Stomach (tissue), 4 donors: ENCODE data around the gene SORCS2.

Experiments
- POLR2A ChIP-seq, 4 donors: fragments of 450-650 bp; IDR thresholded peaks; one replicate each; pipeline ENCODE4 v1.6.1; 2016; ENCODE audit warnings: antibody characterized with exemption in 4 of 4, control low read depth in 2 of 4, mild to moderate bottlenecking in 1 of 4, moderate library complexity in 1 of 4
- POLR2AphosphoS5 ChIP-seq, 3 donors: sonication (generic); formaldehyde crosslinking; IDR thresholded peaks; one replicate each; pipeline ENCODE4 v1.6.1; 2016; ENCODE audit warnings: antibody characterized with exemption in 3 of 3
- TF ChIP-seq, protein P1 (sequence below), 7 experiments: fragments of 450-650 bp in 4 of 7; fragments of 200-600 bp in 3 of 7; sonication (generic) in 3 of 7; IDR thresholded peaks; one replicate each; pipeline ENCODE4 v1.5.1; 2016 to 2019; ENCODE audit warnings: antibody characterized with exemption in 7 of 7, control low read depth in 2 of 7, mild to moderate bottlenecking in 1 of 7

DNA sequence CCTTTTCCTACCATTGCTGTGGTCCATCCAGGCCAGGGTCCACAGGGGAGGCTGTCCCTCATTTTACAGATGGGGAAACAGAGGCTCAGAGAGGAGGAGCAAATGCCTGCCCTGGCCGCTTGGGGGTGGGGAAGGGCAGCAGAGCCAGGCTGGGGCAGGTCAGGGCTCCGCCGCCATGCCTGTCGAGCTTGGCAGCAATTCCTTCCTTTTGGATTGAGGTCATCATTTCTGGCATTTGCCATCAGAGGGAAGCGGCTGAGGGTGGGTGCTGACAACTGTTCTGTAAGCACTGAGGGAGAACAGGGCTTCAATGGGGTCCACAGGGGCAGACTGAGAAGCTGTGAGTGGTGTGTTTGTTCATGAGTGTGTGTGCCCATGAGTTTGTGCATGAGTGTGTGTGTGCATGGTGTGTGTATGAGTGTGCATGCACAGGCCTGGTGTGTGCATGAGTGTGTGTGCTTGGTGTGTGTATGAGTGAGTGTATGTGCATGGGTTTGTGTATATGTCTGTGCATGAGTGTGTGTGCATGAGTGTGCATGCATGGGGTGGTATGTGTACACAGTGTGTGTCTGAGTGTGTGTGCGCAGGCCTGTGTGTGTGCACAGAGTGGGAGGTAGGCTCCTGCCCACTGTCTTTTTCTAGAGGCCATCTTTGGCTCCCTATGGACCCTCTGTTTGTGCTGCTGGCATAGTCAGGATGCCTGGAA, 115.2 kb downstream of the SORCS2 start:
- no peak for TF ChIP-seq POLR2AphosphoS5 (IDR thresholded peaks at IDR 0.05)
- TF ChIP-seq, protein P1, sequence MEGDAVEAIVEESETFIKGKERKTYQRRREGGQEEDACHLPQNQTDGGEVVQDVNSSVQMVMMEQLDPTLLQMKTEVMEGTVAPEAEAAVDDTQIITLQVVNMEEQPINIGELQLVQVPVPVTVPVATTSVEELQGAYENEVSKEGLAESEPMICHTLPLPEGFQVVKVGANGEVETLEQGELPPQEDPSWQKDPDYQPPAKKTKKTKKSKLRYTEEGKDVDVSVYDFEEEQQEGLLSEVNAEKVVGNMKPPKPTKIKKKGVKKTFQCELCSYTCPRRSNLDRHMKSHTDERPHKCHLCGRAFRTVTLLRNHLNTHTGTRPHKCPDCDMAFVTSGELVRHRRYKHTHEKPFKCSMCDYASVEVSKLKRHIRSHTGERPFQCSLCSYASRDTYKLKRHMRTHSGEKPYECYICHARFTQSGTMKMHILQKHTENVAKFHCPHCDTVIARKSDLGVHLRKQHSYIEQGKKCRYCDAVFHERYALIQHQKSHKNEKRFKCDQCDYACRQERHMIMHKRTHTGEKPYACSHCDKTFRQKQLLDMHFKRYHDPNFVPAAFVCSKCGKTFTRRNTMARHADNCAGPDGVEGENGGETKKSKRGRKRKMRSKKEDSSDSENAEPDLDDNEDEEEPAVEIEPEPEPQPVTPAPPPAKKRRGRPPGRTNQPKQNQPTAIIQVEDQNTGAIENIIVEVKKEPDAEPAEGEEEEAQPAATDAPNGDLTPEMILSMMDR (IDR thresholded peaks at IDR 0.05) = no peak
- TF ChIP-seq POLR2A (IDR thresholded peaks at IDR 0.05) = no peak
